ENCODE results near the gene CHKB.

Gene CHKB

DNA sequence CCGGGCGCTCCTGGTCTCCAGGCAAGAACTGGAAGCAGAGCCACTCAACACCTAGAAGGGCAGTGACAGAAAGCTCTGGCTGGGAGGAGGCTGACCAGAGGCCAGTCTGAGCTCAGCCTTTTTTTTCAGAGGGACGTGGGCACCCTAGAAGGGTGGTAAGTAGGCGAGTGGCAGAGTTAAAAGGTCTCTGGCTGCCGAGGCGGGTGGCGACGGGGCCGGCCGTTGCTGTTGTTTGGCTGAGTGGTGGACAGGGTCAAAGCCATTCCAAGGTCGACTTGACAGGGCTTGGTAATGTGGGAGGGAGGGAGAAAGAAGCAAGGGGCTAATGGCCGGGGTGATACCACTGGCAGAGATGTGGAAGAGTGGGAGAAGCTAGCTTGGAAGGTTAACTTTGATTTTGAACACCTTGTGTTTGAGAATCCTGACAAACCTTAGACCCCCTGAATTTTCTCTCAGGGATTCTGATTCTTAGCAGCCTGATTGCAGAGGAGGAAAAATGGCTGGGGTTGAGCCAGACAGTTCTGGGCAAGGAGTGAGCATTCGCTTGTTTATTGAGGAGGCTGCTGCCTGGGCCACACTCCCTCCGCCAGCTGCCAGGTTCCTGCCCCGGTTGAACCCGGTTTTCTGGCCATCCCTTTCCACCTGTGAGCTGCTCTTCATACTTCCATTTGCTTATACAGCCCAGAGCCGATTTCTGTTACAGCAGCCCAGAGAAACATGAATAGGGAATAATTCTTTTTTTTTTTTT is 19.1 kb downstream of the CHKB start:
- TF ChIP-seq, protein P1, sequence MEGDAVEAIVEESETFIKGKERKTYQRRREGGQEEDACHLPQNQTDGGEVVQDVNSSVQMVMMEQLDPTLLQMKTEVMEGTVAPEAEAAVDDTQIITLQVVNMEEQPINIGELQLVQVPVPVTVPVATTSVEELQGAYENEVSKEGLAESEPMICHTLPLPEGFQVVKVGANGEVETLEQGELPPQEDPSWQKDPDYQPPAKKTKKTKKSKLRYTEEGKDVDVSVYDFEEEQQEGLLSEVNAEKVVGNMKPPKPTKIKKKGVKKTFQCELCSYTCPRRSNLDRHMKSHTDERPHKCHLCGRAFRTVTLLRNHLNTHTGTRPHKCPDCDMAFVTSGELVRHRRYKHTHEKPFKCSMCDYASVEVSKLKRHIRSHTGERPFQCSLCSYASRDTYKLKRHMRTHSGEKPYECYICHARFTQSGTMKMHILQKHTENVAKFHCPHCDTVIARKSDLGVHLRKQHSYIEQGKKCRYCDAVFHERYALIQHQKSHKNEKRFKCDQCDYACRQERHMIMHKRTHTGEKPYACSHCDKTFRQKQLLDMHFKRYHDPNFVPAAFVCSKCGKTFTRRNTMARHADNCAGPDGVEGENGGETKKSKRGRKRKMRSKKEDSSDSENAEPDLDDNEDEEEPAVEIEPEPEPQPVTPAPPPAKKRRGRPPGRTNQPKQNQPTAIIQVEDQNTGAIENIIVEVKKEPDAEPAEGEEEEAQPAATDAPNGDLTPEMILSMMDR (IDR thresholded peaks at IDR 0.05; ENCODE audit: insufficient read depth, low read depth, low read length, missing control alignments): no peak
- H3K4me3 ChIP-seq (ENCODE audit: low read length): peak overlapping the region; percentile 66
- DNase-seq (ENCODE audit: low read depth): no peak

DNA sequence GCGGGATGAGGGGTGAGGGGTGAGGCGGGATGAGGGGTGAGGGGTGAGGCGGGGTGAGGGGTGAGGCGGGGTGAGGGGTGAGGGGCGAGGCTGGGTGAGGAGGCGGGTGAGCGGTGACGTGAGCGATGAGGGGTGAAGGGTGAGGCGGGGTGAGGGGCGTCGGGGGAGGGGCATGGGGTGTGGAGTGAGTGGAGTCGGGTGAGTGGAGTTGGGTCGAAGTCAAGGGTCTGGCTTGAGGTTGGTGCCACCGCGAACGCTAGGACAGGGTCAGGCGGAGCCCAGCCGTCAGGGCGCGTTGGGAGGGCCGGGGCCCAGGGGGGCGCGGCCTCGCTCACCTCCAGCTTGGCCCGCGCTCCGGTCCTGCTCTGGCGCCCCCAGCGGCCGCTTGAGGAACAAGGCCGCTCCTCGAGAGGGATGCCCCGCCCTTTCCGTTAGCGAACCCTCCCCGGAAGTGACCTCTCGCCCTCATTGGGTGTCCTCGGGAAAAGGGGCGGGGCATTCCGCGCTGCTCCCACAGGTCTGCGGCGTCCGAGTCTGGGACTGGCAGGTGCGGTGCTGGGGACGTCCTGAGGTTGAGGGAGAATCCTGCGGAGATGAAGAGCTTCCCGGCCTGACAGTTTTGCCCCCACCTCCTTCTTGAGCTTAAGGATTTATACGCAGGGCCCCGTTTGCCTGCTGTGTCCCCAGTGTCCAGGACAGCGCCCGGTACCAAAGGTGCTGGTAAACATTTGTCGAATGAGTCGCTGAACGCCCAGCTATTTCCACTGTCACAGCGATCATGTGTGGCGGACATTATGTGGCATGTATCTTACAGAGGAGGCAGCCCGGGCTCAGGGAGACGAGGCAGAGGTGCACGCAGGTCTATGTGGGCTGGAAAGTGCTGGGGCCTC is 19.9 kb downstream of the CHKB start, which contains the start of gene SYCE3:
Gene SYCE3 (minus strand): TSS at position 397 of the 890 bp plus-strand sequence. CDS start 6,514 bp downstream, outside the sequence.
- TF ChIP-seq, protein P1 (IDR thresholded peaks at IDR 0.05; ENCODE audit: insufficient read depth, low read depth, low read length, missing control alignments): peak; percentile 64
- peak; percentile 95 for DNase-seq (ENCODE audit: low read depth)
- peak within 1 kb of the TSS; percentile 66 for H3K4me3 ChIP-seq (ENCODE audit: low read length)

DNA sequence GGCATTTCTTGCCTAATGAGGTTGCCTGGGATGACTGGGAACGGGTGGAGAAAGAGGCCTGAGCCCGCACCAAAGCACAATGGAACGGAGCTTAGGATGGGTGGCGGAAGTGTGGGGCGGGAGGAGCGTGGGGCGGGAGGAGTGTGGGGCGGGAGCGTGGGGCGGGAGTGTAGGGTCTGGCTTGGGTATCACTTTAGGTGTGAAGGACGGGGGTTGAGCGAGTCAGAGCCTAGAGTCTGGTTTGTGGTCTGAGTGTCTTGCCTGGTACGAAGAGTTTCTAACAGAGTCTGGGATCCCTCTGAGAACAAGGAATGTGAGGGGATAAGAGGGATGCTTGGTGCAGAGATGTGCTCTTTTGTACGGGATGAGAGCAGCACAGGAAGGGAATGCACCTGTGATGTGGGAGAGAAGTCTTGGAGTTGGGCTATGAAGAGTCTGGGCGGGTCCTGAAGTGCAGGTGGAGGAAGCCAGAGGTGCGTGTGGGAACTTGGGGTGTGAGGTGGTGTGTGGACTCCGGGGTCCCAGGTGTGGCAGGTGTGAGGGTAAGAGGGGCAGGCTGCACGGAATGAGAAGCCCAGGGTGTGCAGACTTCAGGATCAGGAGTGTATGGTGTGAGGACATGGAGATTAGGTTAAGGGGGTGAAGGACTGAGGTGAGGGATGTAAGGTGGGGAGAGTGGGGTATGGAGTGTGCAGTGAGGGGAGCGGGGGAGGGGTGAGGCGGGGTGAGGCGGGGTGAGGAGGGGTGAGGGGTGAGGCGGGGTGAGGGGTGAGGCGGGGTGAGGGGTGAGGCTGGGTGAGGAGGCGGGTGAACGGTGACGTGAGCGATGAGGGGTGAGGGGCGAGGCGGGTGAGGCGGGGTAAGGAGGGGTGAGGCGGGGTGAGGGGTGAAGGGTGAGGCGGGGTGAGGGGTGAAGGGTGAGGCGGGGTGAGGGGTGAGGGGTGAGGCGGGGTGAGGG is 21.0 kb downstream of the CHKB start:
- TF ChIP-seq, protein P1 (IDR thresholded peaks at IDR 0.05; ENCODE audit: insufficient read depth, low read depth, low read length, missing control alignments): no peak
- no peak for DNase-seq (ENCODE audit: low read depth)
- no peak overlapping the region for H3K4me3 ChIP-seq (ENCODE audit: low read length)

GRCh38 chr22:50560034-50560433 is 22.6 kb downstream of the CHKB start:
- no peak overlapping the region for H3K4me3 ChIP-seq (ENCODE audit: low read length)
- TF ChIP-seq, protein P1 (IDR thresholded peaks at IDR 0.05; ENCODE audit: insufficient read depth, low read depth, low read length, missing control alignments): no peak
- DNase-seq (ENCODE audit: low read depth): peak; percentile 74

GRCh38 chr22:50556703-50557102 is 25.9 kb downstream of the CHKB start:
- H3K4me3 ChIP-seq (ENCODE audit: low read length): no peak overlapping the region
- no peak for DNase-seq (ENCODE audit: low read depth)
- TF ChIP-seq, protein P1 (IDR thresholded peaks at IDR 0.05; ENCODE audit: insufficient read depth, low read depth, low read length, missing control alignments): no peak

- no peak overlapping the region for H3K4me3 ChIP-seq (ENCODE audit: low read length)
- TF ChIP-seq, protein P1 (IDR thresholded peaks at IDR 0.05; ENCODE audit: insufficient read depth, low read depth, low read length, missing control alignments): no peak
- DNase-seq (ENCODE audit: low read depth): no peak
These were observed 29.3 kb downstream of the CHKB start for GRCh38 chr22:50553310-50553709.

Measured in epithelial cell of esophagus (primary cell).